Endothelial cell (in vitro differentiated cells): ENCODE measurements around the gene MEI1. TPM values are rescaled to one million over a fixed set of nuclear protein-coding genes. Genes with fewer than 3 reads are reported as not detected.

Experiments
- DNase-seq: peaks from one replicate; pipeline ENCODE4 v3.0.0; 2021; ENCODE audit warnings: low spot score
- H3K27ac Mint-ChIP-seq: one replicate; pipeline ENCODE4 v1.8.0; 2021; ENCODE audit warnings: mixed read lengths, inconsistent platforms; ENCODE audit not compliant: unreplicated experiment
- H3K27me3 Mint-ChIP-seq: one replicate; pipeline ENCODE4 v1.8.0; 2021; ENCODE audit warnings: mild to moderate bottlenecking, moderate library complexity, mixed read lengths, inconsistent platforms; ENCODE audit not compliant: unreplicated experiment
- H3K36me3 Mint-ChIP-seq: one replicate; pipeline ENCODE4 v1.8.0; 2021; ENCODE audit warnings: mild to moderate bottlenecking, low read depth, mixed read lengths, inconsistent platforms; ENCODE audit not compliant: unreplicated experiment
- H3K4me1 Mint-ChIP-seq: one replicate; pipeline ENCODE4 v1.8.0; 2021; ENCODE audit warnings: mild to moderate bottlenecking, mixed read lengths, inconsistent platforms; ENCODE audit not compliant: unreplicated experiment
- H3K4me3 Mint-ChIP-seq: one replicate; pipeline ENCODE4 v1.8.0; 2021; ENCODE audit warnings: mild to moderate bottlenecking, mixed read lengths, inconsistent platforms; ENCODE audit not compliant: unreplicated experiment
- H3K9me3 Mint-ChIP-seq: one replicate; pipeline ENCODE4 v1.8.0; 2021; ENCODE audit warnings: mixed read lengths, inconsistent platforms; ENCODE audit not compliant: unreplicated experiment
- CTCF ChIP-seq: fragments of 200-600 bp; sonication (generic); IDR thresholded peaks from one replicate; pipeline ENCODE4 v1.5.0; 2021; ENCODE audit warnings: antibody characterized with exemption; ENCODE audit not compliant: unreplicated experiment
- total RNA-seq: library from RNA; stranded (reverse); fragmentation: NEBNext Ultra II Directional; extraction: Animal tissue kit (Norgen Biotek cat#: 25700); gene quantifications from one replicate; pipeline ENCODE4 v1.2.1, GENCODE V29; 2021; ENCODE audit not compliant: unreplicated experiment

The MEI1 gene
- total RNA-seq, 1 donor from 2014 or later, result 0.38 TPM

GRCh38 chr22:41816871-41817270, 117.6 kb downstream of the MEI1 start:
- Mint-ChIP-seq H3K4me1 (peaks cover 23% of the 10 kb centered on the region), H3K4me3 (no peak overlapping the region), H3K9me3 (no peaks in the 10 kb centered on the region), H3K36me3 (peaks cover 3% of the 10 kb centered on the region), H3K27ac (no peak overlapping the region), H3K27me3 (peaks cover 9% of the 10 kb centered on the region)
- no peak for TF ChIP-seq CTCF
- no peak for DNase-seq

DNA sequence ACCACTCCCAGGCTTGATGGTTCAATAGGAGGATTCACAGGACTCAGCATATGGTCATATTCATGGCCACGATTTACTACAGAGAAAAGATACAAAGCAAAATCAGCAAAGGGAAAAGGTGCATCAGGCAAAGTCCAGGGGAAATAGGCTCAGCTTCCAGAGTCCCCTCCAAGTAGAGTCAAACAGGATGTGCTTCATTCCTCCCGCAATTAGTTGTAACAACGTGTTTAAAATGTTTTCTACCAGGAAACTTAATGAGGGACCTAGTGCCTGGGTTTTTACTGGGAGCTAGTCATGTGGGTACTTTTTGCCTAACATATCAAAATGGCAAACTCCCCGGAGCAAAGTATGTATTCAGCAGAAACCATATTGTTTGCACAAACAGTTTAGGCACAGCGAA, 118.7 kb downstream of the MEI1 start:
- no peaks in the 10 kb centered on the region for H3K9me3 Mint-ChIP-seq
- peaks cover 3% of the 10 kb centered on the region for H3K36me3 Mint-ChIP-seq

DNA sequence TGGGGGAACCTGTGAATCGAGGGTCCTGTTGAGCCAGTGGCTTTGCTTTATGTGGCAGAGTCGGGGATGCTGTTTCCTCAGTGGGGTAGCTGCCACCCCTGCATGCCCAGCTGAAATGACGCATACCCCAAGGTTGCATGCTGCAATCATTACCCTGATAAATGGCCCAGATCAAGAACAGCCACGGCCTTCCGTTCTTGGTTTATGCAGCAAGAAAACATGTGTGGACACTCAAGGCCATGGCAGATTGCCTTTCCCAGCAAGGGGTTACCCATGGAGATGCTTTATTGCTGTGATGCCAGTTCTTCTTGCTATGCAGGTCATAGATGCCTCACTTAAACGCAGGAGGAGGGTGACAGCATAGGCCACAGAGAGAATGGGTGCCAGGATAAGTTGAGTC, 119.3 kb downstream of the MEI1 start:
- H3K27me3 Mint-ChIP-seq, result peaks cover 9% of the 10 kb centered on the region
- DNase-seq, result no peak
- no peaks in the 10 kb centered on the region for H3K9me3 Mint-ChIP-seq
- H3K4me3 Mint-ChIP-seq, result no peak overlapping the region
- H3K4me1 Mint-ChIP-seq, result peaks cover 25% of the 10 kb centered on the region
- H3K36me3 Mint-ChIP-seq, result peaks cover 3% of the 10 kb centered on the region
- TF ChIP-seq CTCF, result no peak
- H3K27ac Mint-ChIP-seq, result no peak overlapping the region

More for the DNA sequence above, 118.7 kb downstream of the MEI1 start:
- Mint-ChIP-seq H3K27me3 (peaks cover 9% of the 10 kb centered on the region), H3K4me3 (no peak overlapping the region), H3K4me1 (peaks cover 25% of the 10 kb centered on the region), H3K27ac (no peak overlapping the region)
- DNase-seq, result no peak
- no peak for TF ChIP-seq CTCF

- Mint-ChIP-seq H3K27me3 (peaks cover 9% of the 10 kb centered on the region), H3K27ac (no peak overlapping the region), H3K4me3 (no peak overlapping the region), H3K36me3 (peaks cover 3% of the 10 kb centered on the region), H3K9me3 (no peaks in the 10 kb centered on the region), H3K4me1 (peaks cover 30% of the 10 kb centered on the region)
- TF ChIP-seq CTCF, result no peak
- no peak for DNase-seq
Observed at GRCh38 chr22:41819257-41819656, 120.0 kb downstream of the MEI1 start.

GRCh38 chr22:41820447-41820846, 121.1 kb downstream of the MEI1 start:
- Mint-ChIP-seq H3K9me3 (no peaks in the 10 kb centered on the region), H3K27ac (peak overlapping the region; percentile 3), H3K36me3 (peaks cover 5% of the 10 kb centered on the region), H3K27me3 (peaks cover 11% of the 10 kb centered on the region), H3K4me3 (peak overlapping the region; percentile 48), H3K4me1 (peaks cover 42% of the 10 kb centered on the region)
- DNase-seq, result no peak
- no peak for TF ChIP-seq CTCF
